Measurements from ENCODE around the gene DDAH1. TPM values are rescaled to one million over a fixed set of nuclear protein-coding genes. Genes with fewer than 3 reads are reported as not detected.
"Not testable (repeated sequence)": the region's sequence is repeated elsewhere in the genome, so short reads cannot be mapped to it uniquely, and the experiment has no call there.

The DDAH1 gene
- 8.3 TPM for total RNA-seq
- long read RNA-seq = 0 reads

GRCh38 chr1:85465099-85465785, at the start of gene DDAH1:
TSS of gene DDAH1 (minus strand) at chr1:85465159. CDS start at chr1:85465045, 114 bp downstream.
- ATAC-seq = peak; percentile 85
- peak; percentile 71 for DNase-seq (ENCODE audit: missing footprints)
- intact Hi-C loops (cut with DNase I) = loop anchor here (2.0 kb wide), 1 partner anchor 114 kb away; no protein-coding TSS in a partner anchor

DNA sequence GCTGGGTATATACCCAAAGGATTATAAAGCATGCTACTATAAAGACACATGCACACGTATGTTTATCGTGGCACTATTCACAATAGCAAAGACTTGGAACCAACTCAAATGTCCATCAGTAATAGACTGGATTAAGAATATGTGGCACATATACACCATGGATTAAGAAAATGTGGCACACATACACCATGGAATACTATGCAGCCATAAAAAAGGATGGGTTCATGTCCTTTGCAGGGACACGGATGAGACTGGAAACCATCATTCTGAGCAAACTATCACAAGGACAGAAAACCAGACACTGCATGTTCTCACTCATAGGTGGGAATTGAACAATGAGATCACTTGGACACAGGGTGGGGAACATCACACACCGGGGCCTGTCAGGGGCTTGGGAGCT, 49.0 kb upstream of the DDAH1 start:
- intact Hi-C loops (cut with DNase I); ATAC-seq; DNase-seq (ENCODE audit: missing footprints): not testable (repeated sequence)

DNA sequence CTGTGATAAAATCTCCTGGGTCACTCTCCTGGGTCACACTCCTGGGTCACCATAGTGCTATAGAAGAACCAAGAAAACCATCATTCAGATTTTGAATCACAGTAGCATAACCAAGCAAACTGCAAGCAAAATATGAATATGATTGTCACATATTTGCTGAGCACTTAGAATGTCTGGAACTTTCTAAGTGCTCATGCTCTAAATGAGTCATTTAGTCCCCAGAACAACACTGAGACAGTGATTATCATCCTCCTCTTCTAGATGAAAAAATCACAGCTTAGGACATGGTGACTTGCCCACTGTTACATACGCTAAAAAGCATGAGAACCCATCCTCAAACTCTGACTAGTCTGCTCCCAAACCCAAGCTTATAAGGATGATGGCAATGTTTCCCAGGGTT, 39.5 kb upstream of the DDAH1 start:
- ATAC-seq = no peak
- DNase-seq (ENCODE audit: missing footprints) = no peak
- intact Hi-C loops (cut with DNase I) = loop anchor here (5.0 kb wide), 1 partner anchor 188 kb away; no protein-coding TSS in a partner anchor

GRCh38 chr1:85502625-85503083, 37.7 kb upstream of the DDAH1 start:
- ATAC-seq (peak; percentile 85), DNase-seq (ENCODE audit: missing footprints) (no peak)
- intact Hi-C loops (cut with DNase I) = loop anchor here (1.0 to 5.0 kb wide), 3 partner anchors 78 to 194 kb away; partner anchors contain the start of gene CCN1

GRCh38 chr1:85502171-85502570, 37.2 kb upstream of the DDAH1 start:
- ATAC-seq (no peak), DNase-seq (ENCODE audit: missing footprints) (no peak)
- intact Hi-C loops (cut with DNase I) = loop anchor here (1.0 to 5.0 kb wide), 3 partner anchors 79 to 194 kb away; partner anchors contain the start of gene CCN1

DNA sequence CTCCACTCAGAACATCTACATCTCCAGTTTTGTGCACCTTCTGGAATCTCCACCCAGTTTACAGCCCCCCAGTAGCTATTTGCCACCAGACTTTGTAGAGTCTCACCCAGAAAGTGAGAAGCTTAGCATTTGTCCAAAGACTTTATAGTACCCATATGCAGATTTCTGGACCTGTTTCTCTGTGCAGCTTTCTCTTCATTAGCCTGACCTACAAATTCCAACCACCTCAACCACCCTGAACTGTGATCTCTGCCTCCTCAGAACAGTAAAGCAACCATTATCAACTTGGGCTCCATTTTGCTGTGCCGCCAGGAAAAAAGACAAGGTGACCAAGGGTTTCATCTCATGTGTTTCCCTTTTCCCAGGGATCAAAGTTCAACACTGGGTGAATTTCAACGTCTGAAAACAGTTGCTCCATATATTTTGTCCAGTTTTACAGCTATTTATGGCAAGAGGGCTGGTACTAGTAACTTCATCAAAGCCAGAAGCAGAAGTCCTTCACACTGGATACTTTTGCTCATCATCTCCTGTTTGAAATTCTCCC, 36.5 kb upstream of the DDAH1 start:
- no peak for ATAC-seq
- DNase-seq (ENCODE audit: missing footprints) = no peak
- intact Hi-C loops (cut with DNase I) = loop anchor here (5.0 kb wide), 1 partner anchor 191 kb away; no protein-coding TSS in a partner anchor

DNA sequence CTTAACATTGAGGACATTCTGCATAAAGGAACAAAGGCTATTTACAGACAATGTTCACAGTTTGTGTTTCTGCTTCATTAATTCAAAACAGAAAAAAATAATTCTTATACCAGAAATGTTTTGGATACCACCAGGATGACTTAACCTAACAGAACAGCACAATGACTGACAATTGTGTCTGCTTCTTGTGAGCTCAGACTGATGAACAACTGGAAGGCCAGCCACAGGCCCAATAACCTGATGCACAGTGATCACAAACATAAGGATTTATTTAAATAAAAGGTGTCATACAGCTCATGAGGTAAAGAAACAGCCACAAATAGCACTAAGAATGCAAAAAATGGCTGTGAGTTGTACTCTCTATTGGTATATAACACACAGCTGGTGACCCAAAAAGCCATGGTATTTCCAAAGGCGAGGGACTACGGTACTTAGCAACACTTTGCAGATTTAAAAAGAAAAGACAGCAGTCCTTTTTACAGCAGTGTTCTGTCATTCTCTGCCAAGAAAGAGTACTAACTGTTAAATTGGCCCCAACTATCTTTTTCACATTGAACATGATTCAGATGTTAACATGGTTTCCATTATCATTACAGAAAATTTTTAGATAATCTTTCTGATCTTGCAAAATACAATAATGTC, 32.1 kb upstream of the DDAH1 start:
- ATAC-seq = no peak
- intact Hi-C loops (cut with DNase I) = no loop called here
- no peak for DNase-seq (ENCODE audit: missing footprints)

- ATAC-seq (no peak), DNase-seq (ENCODE audit: missing footprints) (no peak)
- intact Hi-C loops (cut with DNase I) = no loop called here
Observed at GRCh38 chr1:85495556-85495955, 30.6 kb upstream of the DDAH1 start.

DNA sequence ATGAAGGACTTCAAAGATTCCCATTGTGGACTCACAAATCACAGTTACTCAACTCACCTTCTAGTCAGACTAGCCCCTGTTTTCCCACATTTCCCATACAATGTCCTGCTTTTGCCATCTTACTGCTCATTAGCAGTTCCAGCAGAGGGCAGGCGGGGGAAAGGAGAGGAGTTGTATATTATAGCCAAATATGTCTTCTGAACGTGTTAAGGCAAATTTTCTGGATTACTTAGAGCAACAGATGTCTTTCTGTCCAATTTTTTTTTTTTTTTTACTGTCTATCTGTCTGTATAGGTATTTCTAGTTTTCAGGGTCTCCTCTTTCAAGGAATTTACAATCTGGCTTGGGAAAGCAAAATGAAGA, 29.9 kb upstream of the DDAH1 start:
- intact Hi-C loops (cut with DNase I) = no loop called here
- ATAC-seq (no peak), DNase-seq (ENCODE audit: missing footprints) (no peak)

DNA sequence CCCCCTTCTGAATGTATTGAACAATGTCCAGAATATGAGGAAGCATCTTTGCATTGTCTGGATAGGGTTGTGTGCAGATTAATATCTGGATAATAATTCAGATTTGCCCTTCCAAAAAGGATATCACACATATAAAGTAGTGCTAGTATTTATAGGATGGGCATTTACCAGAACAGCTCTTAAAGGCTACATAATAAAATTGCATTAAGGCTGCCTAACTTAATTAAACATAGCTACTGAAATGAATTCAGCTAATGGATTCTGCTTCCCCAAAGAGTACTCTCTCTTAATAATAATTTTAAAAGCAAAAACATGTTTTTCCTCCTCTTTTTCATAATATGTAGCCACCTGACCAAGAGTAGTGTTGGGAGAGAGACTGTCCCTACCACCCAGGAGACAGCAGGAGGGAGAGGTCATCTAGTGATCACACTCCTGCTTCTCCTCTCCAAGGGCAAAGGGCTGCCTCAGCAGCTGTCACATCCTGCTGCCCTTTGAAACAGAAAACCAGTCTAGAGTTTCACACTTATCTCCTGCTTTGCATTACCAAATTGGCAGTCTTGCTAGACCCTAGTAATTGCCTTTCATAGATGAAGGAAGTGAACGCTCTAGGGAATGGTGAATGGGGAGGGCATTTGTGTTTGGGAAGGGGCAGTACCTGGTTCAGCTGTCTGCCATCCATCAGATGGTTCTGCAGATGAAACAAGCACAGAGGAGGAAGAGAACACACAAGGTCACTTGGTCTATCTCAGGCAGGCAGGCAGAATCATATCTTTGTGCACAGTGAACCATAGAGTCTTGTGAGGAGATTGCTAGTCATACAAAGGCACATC, 29.3 kb upstream of the DDAH1 start:
- DNase-seq (ENCODE audit: missing footprints) = no peak
- no peak for ATAC-seq
- intact Hi-C loops (cut with DNase I) = no loop called here

DNA sequence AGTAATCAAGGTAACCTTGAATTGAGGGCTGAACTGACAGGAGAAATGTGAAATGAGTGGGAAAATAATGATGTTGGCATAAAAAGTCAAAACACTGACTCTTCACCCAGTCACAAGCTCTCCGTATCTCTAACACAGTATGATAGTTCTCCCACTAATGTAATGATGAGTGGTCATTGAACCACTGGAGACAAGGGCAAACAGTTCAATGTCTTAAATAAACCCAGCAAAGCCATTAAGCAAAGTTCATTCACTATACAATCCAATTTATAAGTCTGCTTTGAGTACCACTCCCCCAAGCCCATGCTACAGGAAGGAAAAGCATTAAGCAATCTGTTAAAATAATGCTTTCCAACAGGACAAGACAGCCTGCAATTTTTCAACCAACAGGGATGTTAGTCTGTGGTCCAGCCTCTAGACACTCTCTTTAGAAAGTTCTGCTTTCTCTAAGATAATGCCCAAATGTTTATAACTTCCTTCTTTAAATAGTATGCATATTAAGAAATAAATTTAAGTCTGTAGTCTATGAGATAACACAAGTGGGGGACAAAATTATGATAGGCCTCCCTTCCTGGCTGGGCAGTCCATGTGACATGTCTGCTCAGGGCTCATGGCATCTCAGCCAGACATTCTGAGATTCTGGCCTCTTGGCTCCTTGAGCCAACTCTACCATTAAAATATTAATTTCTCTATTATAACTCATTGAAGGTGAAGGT, 25.5 kb upstream of the DDAH1 start:
- intact Hi-C loops (cut with DNase I) = no loop called here
- ATAC-seq (no peak), DNase-seq (ENCODE audit: missing footprints) (no peak)

DNA sequence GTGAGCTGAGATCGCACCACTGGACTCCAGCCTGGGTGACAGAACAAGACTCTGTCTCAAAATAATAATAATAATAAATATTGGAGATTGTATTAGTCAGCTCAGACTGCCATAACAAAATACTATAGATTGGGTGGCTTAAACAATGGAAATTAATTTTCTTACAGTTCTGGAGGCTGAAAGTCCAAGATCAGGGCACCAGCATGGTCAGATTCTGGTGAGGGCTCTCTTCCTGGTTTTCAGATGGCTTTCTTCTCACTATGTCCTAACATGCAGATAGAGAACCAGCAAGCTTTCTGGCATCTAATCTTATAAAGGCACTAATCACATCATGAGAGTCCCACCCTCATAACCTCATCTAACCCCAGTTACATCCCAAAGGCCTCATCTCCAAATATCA, 23.2 kb upstream of the DDAH1 start:
- ATAC-seq = no peak
- intact Hi-C loops (cut with DNase I) = no loop called here
- DNase-seq (ENCODE audit: missing footprints) = no peak

- intact Hi-C loops (cut with DNase I) = no loop called here
- DNase-seq (ENCODE audit: missing footprints) (no peak), ATAC-seq (no peak)
Observed at GRCh38 chr1:85485516-85485915, 20.6 kb upstream of the DDAH1 start.

- intact Hi-C loops (cut with DNase I) = no loop called here
- no peak for DNase-seq (ENCODE audit: missing footprints)
- no peak for ATAC-seq
Observed at GRCh38 chr1:85484716-85485115, 19.8 kb upstream of the DDAH1 start.

DNA sequence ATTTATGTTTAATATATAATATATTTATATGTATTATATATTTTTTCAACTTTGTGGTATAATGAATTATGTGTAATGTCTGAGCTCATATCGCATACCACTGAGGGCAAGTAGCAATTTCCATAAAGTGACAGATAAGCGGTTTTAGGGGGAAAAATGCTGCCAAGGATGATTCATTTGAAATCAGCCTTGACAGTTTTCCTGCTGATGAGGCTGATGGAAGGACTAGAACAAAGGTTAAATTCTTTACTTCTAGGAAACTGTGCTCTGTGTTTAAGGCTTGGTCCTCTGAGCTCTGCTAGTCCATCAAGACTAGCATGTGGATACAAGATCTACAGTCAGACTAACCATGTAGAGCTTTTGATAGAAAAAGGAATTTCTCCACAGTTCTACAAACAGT, 19.3 kb upstream of the DDAH1 start:
- no peak for ATAC-seq
- intact Hi-C loops (cut with DNase I) = no loop called here
- DNase-seq (ENCODE audit: missing footprints) = no peak

DNA sequence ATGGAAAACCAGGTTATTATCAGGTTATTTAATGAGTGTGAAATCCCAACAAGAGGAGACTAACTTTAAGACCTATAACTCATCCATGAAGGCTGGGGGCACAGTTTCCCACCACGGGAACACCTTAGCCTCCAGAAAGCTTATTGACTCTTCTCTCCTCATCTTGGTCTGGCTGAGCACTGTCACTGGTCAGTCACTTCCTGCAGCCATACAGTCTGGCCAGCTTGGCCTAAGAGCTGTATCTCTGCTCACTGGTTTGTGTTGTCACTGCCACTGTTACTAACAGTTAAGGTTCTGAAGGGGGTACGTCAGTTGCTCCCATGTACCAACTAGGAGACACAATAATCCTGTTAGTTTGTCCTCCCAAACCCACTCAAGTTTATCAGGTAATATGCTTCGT, 16.7 kb upstream of the DDAH1 start:
- DNase-seq (ENCODE audit: missing footprints) (no peak), ATAC-seq (no peak)
- intact Hi-C loops (cut with DNase I) = no loop called here

GRCh38 chr1:85480566-85480965, 15.6 kb upstream of the DDAH1 start:
- DNase-seq (ENCODE audit: missing footprints) (no peak), ATAC-seq (no peak)
- intact Hi-C loops (cut with DNase I) = no loop called here

GRCh38 chr1:85479491-85479890, 14.5 kb upstream of the DDAH1 start:
- DNase-seq (ENCODE audit: missing footprints) (no peak), ATAC-seq (no peak)
- intact Hi-C loops (cut with DNase I) = no loop called here

DNA sequence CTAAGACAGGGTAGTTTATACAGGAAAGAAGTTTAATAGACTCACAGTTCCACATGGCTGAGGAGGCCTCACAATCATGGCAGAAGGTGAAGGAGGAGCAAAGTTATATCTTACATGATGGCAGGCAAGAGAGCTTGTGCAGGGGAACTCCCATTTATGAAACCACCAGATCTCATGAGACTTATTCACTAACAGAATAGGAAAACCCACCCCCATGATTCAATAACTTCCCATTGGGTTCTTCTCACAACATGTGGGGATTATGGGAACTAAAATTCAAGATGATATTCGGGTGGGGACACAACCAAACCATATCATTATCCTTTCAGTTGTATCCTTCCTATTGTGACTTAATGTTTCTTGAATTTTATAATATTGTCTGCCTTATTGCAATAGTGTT, 13.4 kb upstream of the DDAH1 start:
- intact Hi-C loops (cut with DNase I) = no loop called here
- ATAC-seq (no peak), DNase-seq (ENCODE audit: missing footprints) (no peak)
